ENCODE measurements around the gene FOXO6. TPM values are rescaled to one million over a fixed set of nuclear protein-coding genes. Genes with fewer than 3 reads are reported as not detected.

The FOXO6 gene
- total and polyA plus RNA-seq, 9 of the 15 experiments (the other 6 are each of a cell fraction or from before 2014, with no cell fraction given): 0.04 to 0.31 (median 0.12) TPM; not detected in 5

GRCh38 chr1:41361495-41362356 lies 492 bp downstream of the FOXO6 start (continued):
- no peak for TF ChIP-seq ZNF398 (CRISPR knock-in tag; IDR thresholded peaks at IDR 0.05)
- TF ChIP-seq ZNF224 (CRISPR knock-in tag; IDR thresholded peaks at IDR 0.05): no peak
- peak; percentile 67 for TF ChIP-seq MAX (CRISPR knock-in tag; IDR thresholded peaks at IDR 0.05)
- no peak for TF ChIP-seq SREBF2 (CRISPR knock-in tag; IDR thresholded peaks at IDR 0.05)
- no peak for TF ChIP-seq ZBTB43 (CRISPR knock-in tag; IDR thresholded peaks at IDR 0.05)
- TF ChIP-seq RBBP5 (IDR thresholded peaks at IDR 0.05; ENCODE audit: borderline replicate concordance, insufficient read depth, low read length, poor library complexity, severe bottlenecking): peak; percentile 16
- TF ChIP-seq REST (IDR thresholded peaks at IDR 0.05; ENCODE audit: borderline replicate concordance): no peak; the same call in 1 of the 2 replicates
- 0 out of 2 replicates have a peak, but pooled peaks have one; percentile 24 for TF ChIP-seq REST (CRISPR knock-in tag; IDR thresholded peaks at IDR 0.05; ENCODE audit: low read depth)
- TF ChIP-seq BMI1 (IDR thresholded peaks at IDR 0.05; ENCODE audit: low read length): no peak
- peak; percentile 68; the same call in 1 of the 2 replicates for TF ChIP-seq FOXP1 (CRISPR knock-in tag; IDR thresholded peaks at IDR 0.05)
- TF ChIP-seq ARID3B (CRISPR knock-in tag; IDR thresholded peaks at IDR 0.05; ENCODE audit: borderline replicate concordance): 0 out of 2 replicates have a peak, but pooled peaks have one; percentile 76
- TF ChIP-seq CXXC5 (CRISPR knock-in tag; IDR thresholded peaks at IDR 0.05): peak; percentile 39
- TF ChIP-seq POLR2A (conservative IDR thresholded peaks at IDR 0.05): no peak

Data from K562 (cell line).